Left kidney (tissue), 2 donors: ENCODE measurements around the gene PINLYP. TPM values are rescaled to one million over a fixed set of nuclear protein-coding genes. Genes with fewer than 3 reads are reported as not detected.
"Not testable (repeated sequence)": the region's sequence is repeated elsewhere in the genome, so short reads cannot be mapped to it uniquely, and the experiment has no call there.

Source experiments
- DNase-seq: peaks from one replicate; pipeline ENCODE4 v3.0.0-alpha.2; 2013
- polyA plus RNA-seq: library from polyadenylated mRNA; unstranded; fragments of 120-200 nt; gene quantifications from one replicate; pipeline ENCODE4 v1.2.1, GENCODE V29; 2013; ENCODE audit not compliant: insufficient read length

Gene PINLYP
- polyA plus RNA-seq, 1 donor: 19.2 TPM

DNA sequence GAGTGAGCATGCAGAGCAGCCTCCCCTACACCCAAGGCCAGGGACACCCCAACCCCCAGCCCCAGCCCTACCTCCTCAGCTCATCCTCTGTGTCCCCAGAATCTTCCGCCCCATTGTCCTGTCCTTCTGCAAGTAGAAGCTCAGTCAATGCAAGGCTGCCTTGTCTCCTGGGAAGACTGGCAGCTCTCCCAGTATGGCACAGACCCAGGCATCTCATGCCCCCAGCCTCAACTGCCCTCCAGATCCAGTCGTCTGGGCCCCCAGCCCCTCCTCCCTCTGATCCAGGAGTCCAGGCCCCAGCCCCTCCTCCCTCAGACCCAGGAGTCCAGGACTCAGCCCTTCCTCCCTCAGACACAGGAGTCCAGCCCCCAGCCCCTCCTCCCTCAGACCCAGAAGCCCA, 29.6 kb upstream of the PINLYP start:
- no peak for DNase-seq

DNA sequence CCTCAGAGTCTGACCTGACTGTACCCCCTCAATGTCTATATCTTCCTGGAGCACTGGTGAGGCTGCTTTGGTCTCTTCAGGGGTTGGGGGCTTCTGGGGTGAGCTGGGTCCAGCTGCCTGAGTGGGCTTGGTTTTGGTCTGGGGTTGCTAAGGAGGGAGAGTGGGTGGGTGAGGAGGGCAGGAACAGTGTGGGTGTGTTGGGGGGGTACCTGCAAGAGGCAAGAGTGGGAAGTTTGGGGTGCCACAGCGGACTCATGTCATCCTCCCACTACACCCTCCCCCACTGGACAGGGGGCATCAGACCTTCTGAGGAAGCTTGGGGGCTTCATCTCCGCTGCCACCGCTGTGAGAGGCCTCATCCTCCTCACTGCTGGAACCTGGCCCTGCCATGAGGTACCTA, 29.0 kb upstream of the PINLYP start:
- no peak for DNase-seq

DNA sequence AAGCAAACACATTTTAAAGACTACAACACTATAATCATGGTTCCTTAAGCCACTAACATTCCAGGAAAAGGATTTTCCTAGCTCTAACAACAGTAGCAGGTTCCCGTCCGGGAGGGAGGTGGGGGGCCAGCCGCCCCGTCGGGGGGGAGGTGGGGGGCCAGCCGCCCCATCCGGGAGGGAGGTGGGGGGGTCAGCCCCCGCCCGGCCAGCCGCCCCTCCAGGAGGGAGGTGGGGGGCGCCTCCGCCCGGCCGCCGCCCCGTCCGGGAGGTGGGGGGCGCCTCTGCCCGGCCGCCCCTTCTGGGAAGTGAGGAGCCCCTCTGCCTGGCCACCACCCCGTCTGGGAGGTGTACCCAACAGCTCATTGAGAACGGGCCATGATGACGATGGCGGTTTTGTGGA, 27.7 kb upstream of the PINLYP start:
- not testable (repeated sequence) for DNase-seq

DNA sequence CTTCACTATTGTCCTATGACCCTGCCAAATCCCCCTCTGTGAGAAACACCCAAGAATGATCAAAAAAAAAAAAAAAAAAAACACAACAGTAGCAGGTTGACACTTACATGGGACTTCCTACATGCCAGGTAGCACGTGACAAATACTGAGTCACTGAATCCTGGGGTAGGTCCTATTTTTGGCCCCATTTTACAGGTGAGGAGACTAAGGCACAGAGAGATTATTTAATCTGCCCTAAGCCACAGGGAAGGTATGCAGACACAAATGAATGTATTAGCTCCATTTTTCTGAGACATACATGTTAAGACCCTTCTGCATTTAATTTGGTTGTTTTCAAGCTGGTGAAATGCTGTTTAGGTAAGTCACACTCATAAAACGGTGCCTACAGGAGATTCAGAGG, 26.9 kb upstream of the PINLYP start:
- no peak for DNase-seq

DNA sequence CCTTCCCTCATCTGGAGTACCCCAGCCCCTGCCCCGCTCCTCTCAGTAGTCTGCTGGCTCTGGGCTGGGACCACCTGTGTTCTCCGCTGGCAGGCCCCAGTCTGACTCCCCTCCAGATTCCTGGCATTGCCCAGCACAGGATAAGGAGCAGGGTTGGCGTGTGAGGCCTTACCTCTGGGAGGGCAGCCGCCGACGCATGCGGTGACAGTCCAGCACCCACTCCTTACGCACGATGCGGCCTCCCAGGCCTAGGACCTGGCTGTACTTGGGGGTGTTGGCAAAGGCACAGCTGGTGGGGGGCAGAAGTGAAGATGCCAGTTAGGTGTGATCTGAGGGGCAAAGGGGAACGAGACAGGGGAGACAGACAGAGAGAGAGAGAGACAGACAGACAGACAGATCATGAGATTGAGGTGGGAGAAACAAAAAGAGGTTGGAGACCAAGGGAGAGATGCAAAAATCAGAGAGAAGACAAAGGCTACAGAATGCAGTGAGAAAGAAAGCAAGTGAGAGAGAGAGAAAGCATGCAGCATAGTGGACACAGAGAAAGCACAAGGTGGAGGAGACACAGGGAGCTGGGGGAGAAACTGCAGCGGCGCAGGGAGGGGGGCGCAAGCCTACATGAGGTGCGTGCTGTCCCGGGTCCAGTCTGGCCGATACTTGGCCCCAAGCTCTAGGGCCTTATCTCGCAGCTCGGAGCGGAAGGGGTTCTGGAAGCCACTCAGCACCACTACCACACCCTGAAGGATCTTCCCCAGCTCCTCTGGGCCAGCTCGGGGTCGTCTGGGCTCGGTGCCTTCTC, 24.0 kb upstream of the PINLYP start:
- DNase-seq: no peak

DNA sequence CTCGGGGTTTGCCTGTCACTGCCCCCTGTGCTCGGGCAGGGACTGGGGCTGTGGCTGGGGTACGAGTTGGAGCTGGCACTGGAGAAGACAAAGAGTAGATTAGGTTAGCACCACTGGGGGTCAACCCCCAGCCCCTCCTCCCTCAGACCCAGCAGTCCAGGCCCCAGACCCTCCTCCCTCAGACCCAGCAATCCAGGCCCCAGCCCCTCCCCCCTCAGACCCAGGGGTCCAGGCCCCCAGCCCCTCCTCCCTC, 23.5 kb upstream of the PINLYP start:
- DNase-seq: no peak

DNA sequence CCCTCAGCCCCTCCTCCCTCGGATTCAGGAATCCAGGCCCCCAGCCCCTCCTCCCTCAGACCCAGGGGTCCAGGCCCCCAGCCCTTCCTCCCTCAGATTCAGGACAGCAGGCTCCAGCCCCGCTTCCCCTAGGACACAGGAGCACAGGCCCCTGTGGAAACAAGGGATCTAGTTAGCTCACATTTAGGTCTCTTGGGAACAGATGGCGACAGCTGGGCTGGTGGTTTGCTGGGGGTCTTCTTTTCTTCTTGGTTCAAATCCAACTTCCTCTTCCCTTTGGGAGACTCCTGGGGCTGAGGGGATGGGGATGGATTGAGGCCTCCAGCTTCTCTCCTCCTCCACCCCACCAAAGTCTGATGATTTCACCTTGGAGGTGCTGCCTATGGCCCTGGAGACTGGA, 23.0 kb upstream of the PINLYP start:
- DNase-seq: no peak

DNA sequence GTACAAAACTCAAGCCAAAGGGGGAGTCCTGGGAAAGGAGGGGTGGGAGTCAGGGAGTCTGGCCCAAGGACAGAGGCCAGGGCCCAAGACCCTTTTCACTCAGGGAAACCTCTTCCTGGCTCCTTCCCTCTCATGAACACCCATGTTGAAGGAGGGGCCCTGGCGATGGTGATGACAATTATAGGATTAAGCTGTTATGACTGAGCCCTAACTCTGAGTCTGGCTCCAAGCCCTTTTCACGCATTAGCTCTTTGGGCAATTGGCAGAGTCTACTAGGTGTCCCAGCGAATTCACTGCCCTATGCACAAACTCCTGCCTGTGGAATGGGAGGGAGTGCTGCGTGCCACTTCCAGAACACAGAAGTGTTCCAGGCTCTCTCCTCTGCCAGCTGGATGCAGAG, 21.9 kb upstream of the PINLYP start:
- no peak for DNase-seq

DNA sequence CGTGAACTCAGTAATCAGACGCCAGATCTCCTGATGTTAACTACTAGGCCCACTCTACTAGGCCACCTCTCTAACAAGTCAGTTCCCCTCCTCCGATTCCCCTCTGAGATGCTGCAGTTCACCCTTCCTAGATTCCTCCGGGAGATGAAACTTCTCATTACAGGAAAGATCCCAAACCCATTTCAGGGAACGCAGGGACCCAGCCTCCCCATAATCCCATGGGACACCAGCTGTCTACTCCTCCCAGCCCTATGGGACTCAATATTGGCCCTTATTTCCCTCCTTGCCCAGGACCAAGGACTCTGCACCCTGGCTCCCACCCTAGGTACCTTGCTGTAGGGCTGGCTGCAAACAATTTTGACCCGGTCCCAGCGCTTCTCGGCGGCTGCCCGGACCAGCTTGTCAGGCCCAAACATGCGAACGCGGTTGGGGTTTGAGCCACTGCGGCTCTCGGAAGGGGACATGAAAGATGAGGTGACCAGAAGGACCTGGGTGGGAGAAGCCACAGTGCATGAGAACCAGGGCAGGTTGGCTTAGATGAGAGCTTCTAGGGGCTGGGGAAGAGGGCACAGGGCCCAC, 21.2 kb upstream of the PINLYP start:
- no peak for DNase-seq

DNA sequence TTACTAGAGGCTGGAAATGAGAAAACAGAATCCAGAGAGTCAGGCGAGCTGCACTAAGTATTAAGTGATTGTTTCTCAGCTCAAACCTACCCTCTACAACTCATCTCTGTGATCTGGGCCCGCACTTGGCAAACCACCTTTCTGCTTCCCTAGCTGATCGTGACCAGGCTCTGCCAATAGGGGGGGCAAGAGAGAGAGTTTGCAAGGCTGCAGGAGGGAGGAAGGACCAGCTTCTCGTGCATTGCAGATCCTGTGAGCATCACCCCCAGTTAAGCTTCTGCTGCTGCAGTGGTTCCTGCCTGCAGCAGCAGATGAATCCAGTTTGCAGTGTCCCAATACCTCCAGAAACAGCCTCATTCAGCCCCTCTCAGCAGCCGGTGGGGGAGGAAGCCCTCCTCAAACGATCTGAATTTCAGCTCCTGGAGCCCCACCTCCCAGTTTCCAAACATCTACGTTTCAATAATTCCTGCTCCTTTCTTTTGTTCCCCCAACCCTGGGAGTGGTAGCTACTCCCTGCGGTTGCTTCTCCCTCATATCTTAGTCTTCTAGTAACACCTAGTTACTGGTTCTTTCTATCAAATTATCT, 20.3 kb upstream of the PINLYP start:
- DNase-seq: peak; percentile 64

DNA sequence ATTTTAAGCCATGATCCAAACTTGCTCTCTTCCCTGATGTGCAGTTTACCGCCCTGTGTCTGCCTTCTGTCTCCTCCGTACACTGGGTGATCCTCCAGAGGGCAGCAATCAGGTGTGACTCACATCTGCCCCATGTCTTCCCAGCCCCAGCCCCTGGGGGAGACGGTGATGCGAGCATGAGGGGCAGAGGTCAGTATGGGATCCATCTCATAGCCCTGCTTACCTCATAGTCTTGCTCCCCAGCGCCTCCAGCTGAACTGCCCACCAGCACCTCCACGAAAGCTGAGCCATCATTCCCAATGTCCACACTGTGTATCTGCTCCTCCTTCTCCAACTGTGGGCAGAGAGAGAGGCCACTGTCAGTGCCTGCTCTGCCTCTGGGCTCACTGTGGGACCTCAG, 14.9 kb upstream of the PINLYP start:
- DNase-seq: no peak

DNA sequence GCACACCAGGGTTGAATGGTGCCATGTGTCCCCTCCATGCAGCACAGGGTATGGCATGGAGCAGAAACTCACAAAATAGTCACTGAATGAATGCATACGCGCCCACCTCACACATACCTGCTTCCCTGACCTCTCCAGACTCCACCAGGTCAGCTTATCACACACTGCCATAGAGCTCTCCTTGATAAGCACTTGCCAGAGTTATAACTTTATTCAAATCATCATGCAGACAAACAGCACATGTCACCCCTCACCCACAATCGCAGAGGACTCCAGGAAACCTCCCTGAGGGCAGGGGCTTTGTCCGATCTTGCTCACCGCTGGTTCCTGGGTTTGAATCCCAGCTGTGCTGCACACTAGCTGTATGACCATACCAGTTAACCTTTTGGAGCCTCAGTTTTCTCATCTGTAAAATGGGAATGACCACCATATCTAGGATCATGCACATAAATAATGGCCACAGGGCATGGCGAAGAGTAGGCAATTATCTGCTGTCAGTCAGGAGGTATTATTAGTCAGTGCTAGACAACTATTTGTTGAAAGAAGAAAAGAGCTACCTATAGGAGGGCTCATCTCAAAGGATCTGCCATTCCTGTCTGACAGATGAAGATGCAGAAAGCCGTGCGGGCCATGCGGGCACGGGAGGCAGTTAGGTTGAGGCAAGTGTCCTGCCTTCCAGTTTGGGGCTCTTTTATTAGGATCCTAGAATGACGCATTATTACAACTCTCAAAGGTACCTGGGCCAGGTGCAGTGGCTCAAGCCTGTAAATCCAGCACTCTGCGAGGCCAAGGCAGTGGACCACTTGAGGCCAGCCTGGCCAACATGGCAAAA, 14.2 kb upstream of the PINLYP start:
- no peak for DNase-seq

DNA sequence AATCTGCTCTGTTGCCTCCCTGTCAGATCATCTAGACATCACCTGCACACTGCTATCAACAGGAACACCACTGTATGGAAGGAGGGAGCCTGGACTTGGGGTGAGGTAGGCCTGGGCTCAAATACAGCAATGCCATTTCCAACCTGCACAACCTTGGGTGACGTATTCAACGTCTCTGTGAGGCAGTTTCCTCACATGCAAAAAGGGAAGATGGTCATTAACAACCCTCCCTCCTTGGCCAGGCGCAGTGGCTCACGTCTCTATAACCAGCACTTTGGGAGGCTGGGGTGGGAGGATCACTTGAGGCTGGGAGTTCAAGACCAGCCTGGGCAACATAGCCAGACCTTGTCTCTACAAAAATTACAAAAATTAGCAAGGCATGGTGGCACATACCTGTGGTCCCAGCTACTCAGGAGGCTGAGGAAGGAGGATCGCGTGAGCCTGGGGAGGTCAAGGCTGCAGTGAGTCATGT, 13.3 kb upstream of the PINLYP start:
- no peak for DNase-seq

DNA sequence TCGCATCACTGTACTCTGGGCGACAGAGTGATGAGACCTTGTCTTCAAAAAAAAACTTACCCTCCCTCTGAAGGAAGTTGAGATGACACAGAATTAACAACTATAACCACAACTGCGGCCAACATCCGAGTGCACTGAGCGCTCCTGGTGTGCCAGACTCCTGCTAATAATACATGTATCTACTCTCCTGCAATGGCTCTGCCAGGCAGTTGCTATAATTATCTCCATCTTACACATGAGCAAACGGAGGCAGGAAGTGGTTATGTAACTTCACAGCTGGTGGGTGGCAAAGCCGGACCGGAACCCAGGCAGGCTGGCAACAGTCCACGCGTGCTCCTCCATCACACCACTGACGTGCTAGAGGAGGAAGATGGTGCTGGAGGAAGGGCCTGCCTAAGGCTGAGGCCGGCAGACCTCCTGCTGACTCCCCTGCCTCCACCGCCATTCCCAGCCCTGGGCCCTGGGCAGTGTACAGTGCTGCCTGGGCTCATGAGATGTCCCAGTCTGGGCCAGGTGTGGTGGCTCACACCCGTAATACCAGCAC, 12.8 kb upstream of the PINLYP start:
- DNase-seq: no peak

DNA sequence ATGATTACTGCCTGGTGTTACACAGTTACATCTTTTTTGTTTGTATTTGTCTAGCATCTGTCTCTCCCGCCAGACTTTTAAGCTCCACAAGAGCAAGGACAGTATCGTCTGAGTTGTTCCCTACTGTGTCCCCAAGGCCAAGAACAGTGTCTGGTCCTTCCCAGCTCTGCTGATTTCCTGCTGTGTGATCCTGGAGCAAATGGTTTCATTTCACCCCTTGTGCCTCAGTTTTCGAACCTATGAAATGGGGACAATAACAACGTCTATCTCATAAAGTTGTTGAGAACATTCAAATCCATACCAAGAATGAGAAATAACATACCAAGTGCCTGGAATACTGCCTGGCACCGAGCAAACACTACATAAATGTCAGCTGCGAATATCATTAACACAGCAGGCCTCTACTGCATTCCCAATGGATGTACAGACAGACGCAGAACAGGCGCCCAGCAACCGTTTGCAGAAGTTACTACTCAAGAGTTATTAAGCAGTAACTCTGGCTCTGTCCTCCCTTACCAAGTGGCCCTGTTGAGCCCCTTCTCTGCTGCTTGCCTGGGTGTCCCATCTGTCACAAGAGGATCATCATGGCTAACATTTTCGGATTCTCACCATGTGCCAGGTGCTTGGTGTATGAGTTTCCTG, 11.7 kb upstream of the PINLYP start:
- DNase-seq: no peak

DNA sequence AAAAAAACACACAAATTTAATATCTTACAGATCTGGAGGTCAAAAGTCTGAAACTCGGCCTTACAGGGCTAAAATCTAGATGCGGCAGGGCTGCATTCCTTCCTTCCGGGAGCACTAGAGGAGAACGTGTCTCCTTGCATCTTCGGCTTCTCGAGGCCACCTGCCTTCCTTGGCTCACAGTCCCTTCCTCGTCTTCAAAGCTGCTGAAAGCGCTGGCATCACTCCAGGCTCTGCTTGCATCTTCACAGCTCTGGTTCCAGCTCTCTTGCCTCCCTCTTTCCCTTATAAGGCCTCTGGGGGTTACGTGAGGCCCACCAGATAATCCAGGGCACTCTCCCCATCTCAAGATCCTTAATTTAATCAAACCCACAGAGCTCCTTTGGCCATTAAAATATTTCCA, 10.8 kb upstream of the PINLYP start:
- DNase-seq: no peak

DNA sequence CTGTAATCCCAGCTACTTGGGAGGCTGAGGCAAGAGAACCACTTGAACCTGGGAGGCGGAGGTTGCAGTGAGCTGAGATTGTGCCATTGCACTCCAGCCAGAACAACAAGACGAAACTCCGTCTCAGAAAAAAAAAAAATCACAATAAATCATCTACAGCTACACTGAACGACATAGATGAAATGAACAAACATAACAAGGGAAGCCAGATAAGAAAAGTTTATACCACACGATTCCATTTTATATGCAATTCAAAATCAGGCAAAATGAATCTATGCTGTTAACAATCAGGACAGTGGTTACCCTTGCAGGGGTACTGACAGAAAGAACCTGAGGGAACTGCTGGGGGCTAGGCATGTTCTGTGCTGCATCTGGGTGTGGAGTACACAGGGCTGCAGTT, 5.9 kb upstream of the PINLYP start:
- DNase-seq: no peak

DNA sequence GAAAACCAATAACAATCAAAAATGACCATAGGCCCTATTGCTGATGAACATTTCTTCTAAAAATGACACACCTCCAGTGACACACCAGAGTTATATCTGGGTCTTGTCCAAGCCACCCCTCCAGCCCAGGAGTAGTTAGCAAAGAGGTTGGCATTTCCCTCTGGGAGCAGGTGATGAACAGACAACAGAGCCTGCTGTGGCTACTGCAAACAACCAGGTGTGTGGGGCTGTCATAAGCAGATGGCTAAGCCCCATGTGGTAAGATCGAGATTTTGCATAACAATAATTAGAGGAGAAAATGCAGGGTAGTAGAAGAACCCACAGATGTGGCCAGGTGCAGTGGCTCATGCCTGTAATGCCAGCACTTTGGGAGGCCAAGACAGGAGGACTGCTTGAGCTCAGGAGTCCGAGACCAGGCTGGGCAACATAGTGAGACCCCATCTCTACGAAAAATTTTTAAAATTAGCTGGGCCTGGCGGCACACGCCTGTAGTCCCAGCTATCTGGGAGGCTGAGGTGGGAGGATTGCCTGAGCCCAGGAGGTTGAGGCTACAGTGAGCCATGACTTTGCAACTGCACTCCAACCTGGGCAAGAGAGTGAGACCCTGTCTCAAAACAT, 5.3 kb upstream of the PINLYP start:
- no peak for DNase-seq

DNA sequence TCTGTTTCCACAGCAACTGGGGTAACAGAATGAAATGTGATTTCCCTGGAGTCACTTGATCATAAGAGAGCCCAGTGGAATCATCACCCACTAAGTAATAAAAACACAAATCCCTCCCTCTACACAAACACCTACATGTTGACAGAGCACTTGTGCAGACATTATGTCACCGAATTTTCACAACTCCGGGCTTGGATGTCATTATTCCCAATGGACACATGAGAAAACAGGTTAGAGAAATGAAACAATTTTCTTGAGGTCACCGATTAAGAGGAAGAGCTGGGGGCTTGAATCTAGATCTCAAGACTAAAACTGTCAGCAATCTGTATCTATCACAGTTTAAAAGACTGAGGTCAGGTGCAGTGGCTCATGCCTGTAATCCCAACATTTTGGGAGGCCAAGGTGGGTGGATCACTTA, 3.4 kb upstream of the PINLYP start:
- no peak for DNase-seq

DNA sequence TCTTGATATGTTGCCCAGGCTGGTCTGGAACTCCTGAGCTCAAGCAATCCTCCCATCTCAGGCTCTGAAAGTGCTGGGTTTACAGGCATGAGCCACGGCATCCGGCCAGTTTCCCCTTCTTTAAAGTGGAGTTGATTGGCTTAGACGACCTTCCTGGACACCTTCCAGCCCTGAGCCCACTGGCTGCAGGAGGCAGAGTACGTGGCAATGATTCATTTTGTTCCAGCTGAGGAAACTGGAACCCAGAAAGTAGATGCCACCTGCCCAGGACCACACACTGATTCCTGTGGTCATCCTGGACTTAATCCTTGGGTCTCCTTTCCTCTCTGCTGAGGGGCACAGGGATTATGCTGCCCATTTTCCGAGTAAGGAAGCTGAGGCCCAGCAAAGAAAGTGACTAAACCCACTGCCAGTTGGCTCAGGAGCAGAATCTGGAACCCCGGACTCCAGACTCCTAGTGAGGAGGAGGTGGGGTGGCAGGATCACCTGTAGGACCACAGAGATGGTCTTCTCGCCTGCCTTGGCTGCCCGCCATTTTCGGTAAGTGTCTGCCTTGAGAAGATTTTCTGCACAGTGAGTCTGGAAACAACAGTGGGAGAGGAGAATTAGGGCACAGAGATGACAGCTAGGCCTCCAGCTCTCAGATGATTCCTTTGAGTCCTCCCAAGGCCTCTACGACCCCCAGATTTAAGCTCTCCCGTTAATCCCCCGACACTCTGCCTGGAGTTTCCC, 1.0 kb upstream of the PINLYP start:
- DNase-seq: no peak
